Activated CD8-positive, alpha-beta memory T cell treated with anti-CD3 and anti-CD28 coated beads for 36 hours (primary cell): Measurements from ENCODE around the gene SERF2. TPM values are rescaled to one million over a fixed set of nuclear protein-coding genes. Genes with fewer than 3 reads are reported as not detected.
"Not testable (repeated sequence)": the region's sequence is repeated elsewhere in the genome, so short reads cannot be mapped to it uniquely, and the experiment has no call there.

Experiments
- CTCF ChIA-PET: fragments of 350-600 bp; sonication (Branson Sonifier 250); formaldehyde crosslinking; loops from one replicate; lab custom pipeline; 2021; ENCODE audit warnings: antibody characterized with exemption; lab: Charles Lee
- POLR2A ChIA-PET: fragments of 350-600 bp; sonication (Branson Sonifier 250); formaldehyde crosslinking; loops from one replicate; lab custom pipeline; 2021; ENCODE audit warnings: antibody characterized with exemption; lab: Charles Lee
- total RNA-seq, 2 experiments: library from RNA; stranded (reverse); gene quantifications; one replicate each; pipeline ENCODE4 v1.2.3, GENCODE V29; 2021

Gene SERF2
- total RNA-seq, 2 experiments from 2014 or later, result 653 to 655 TPM

- CTCF ChIA-PET, POLR2A ChIA-PET: not testable (repeated sequence)
These were observed 22.9 kb downstream of the SERF2 start for GRCh38 chr15:43815064-43815463.

DNA sequence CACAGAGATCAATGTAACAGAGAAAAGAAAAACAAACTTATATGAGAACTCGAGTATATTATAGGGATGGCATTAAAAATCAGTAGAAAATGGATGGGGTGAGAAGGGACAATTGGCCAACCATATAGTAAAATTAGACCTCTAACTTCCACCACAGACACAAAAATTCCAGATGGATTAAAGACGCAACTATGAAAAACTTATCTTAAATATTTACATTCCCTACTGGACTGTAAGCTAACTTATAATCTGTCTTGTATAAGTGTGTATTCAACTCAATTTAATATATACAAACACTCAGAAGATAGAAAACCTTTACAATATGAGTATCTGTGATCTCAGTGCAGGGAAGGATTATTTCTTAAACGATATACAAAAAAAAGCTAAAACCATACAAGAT, 29.4 kb downstream of the SERF2 start:
- ChIA-PET POLR2A (no interaction called here), CTCF (interaction anchor here (0.6 kb wide), 1 partner anchor 22 kb away, joined by 5 read pairs; no protein-coding TSS in a partner anchor)

GRCh38 chr15:43824302-43825246, 32.5 kb downstream of the SERF2 start, which contains the start of gene MFAP1:
Gene MFAP1, minus strand, starts transcription at chr15:43824690. Its CDS starts 121 bp downstream, at chr15:43824569.
- POLR2A ChIA-PET, result interaction anchor here (0.6 to 1.3 kb wide), 3 partner anchors 24 to 33 kb away, joined by 3 to 12 read pairs (median 4); partner anchors contain the start of genes HYPK, SERF2 and SERINC4
- CTCF ChIA-PET, result interaction anchor here (0.7 to 1.4 kb wide), 3 partner anchors 47 to 915 kb away, joined by 3 to 5 read pairs (median 4); partner anchors contain the start of gene ELL3

DNA sequence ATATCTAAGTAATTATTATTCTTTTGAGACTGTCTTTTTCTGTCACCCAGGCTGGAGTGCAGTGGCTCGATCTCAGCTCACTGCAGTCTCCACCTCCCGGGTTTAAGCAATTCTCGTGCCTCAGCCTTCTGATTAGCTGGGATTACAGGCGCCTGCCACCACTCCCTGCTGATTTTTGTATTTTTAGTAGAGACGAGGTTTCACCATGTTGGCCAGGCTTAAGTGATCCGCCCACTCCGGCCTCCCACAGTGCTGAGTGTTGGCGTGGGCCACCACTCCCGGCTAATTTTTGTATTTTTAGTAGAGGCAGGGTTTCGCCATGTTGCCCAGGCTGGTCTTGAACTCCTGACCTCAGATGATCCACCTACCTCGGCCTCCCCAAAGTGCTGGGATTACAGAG, 33.2 kb downstream of the SERF2 start:
- ChIA-PET CTCF (interaction anchor here (0.7 to 1.4 kb wide), 3 partner anchors 48 to 915 kb away, joined by 3 to 5 read pairs (median 4); partner anchors contain the start of gene ELL3), POLR2A (interaction anchor here (1.2 to 1.3 kb wide), 2 partner anchors 25 to 32 kb away, joined by 4 to 12 read pairs; partner anchors contain the start of genes HYPK and SERINC4)

- ChIA-PET CTCF (no interaction called here), POLR2A (interaction anchor here (0.6 kb wide), 1 partner anchor 78 kb away, joined by 4 read pairs; no protein-coding TSS in a partner anchor)
These were observed 33.9 kb downstream of the SERF2 start for GRCh38 chr15:43826029-43826507.

DNA sequence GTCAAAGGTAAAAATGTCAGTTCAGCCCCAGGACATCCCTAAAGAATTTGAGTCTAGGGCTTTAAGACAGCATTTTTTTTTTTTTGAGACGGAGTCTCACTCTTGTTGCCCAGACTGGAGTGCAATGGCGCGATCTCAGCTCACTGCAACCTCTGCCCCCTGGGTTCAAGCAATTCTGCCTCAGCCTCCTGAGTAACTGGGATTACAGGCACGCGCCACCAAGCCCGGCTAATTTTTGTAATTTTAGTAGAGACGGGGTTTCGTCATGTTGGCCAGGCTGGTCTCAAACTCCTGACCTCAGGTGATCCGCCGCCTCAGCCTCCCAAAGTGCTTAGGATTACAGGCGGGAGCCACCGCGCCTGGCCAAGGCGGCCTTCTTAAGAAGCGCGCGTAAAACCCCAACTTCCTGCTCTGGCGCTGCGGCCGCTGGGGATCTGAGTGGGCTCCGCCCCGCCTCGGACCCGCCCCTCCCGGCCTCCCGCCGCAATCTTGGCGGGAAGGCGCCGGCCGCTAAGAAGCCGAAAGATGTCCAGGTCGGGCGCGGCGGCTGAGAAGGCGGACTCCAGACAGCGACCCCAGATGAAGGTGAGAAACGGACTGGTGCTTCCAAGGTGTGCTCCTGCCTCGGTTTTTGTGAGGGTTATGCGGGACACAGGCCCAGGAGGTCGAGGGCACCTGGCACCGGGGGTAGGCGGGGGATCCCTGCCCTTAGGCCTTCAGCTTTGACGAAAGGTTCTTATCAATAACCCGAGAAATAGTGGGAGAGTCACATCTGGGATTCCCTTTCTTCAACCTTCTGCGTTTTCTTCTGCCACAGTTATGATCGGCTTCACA, 34.6 kb downstream of the SERF2 start, which contains the start of gene WDR76:
TSS of gene WDR76 (plus strand) at position 495 of the 834 bp plus-strand sequence. CDS start at position 526, 31 bp downstream.
- ChIA-PET CTCF (interaction anchor here (0.6 to 0.8 kb wide), 2 partner anchors 49 to 77 kb away, joined by 3 read pairs; partner anchors contain the start of gene ELL3), POLR2A (interaction anchor here (1.5 kb wide), 1 partner anchor 50 kb away, joined by 3 read pairs; the partner anchor contains the start of gene ELL3)

GRCh38 chr15:43828061-43828657, 36.0 kb downstream of the SERF2 start:
- POLR2A ChIA-PET, result interaction anchor here (1.3 to 1.5 kb wide), 2 partner anchors 35 to 52 kb away, joined by 3 to 5 read pairs; partner anchors contain the start of gene ELL3
- CTCF ChIA-PET, result interaction anchor here (0.6 kb wide), 1 partner anchor 77 kb away, joined by 3 read pairs; no protein-coding TSS in a partner anchor

DNA sequence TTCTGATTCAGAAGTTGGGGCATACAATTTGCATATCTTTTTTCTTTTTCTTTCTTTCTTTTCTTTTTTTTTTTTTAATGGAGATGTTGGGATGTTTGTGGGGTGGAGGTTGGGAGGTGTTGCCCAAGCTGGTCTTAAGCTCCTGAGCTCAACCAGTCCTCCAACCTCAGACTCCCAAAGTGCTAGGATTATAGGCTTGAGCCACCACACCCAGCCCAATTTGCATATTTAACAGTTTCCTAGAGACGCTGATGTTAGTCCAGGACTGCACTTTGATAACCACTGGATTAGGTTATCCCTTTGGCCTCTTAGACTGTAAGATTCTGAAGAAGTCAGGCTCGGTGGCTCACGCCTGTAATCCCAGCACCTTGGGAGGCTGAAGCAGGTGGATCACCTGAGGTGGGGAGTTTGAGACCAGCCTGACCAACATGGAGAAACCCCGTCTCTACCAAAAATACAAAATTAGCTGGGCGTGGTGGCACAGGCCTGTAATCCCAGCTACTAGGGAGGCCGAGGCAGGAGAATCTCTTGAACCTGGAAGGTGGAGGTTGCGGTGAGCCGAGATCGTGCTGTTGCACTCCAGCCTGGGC, 37.9 kb downstream of the SERF2 start:
- POLR2A ChIA-PET, result interaction anchor here (0.6 to 1.0 kb wide), 3 partner anchors 41 to 54 kb away, joined by 4 to 6 read pairs (median 4); partner anchors contain the start of gene ELL3
- CTCF ChIA-PET, result interaction anchor here (0.6 kb wide), 1 partner anchor 20 kb away, joined by 3 read pairs; no protein-coding TSS in a partner anchor

GRCh38 chr15:43830691-43831275, 38.7 kb downstream of the SERF2 start:
- POLR2A ChIA-PET, result interaction anchor here (1.0 kb wide), 1 partner anchor 54 kb away, joined by 4 read pairs; the partner anchor contains the start of gene ELL3
- CTCF ChIA-PET, result not testable (repeated sequence)

GRCh38 chr15:43831519-43832052, 39.5 kb downstream of the SERF2 start:
- CTCF ChIA-PET, POLR2A ChIA-PET: not testable (repeated sequence)

GRCh38 chr15:43832485-43832884, 40.4 kb downstream of the SERF2 start:
- CTCF ChIA-PET, result interaction anchor here (0.7 to 1.2 kb wide), 2 partner anchors 11 to 64 kb away, joined by 3 read pairs; no protein-coding TSS in a partner anchor
- POLR2A ChIA-PET, result not testable (repeated sequence)

DNA sequence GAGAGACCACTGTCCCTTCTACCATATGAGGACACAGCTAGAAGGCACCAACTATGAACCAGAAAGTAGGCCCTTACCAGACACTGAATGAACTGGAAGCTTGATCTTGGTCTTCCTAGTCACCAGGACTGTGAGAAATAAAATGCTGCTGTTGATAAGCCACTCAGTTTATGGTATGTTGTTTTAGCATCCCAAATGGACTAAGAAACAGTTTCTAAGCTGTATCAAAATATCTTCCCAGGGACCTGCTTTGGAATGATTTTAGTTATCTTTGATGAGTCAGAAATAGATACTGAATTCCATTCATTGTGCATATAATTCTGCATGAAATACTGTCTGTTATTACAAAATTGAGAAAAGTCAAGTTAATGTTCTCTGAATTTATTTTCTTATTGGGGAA, 53.3 kb downstream of the SERF2 start:
- ChIA-PET CTCF (no interaction called here), POLR2A (no interaction called here)

Other genes starting within 250 kb of the SERF2 start
- gene PPIP5K1, start 202.1 kb upstream of the SERF2 start, total RNA-seq, result 10 to 100 TPM; 25.7 to 30.6 TPM
- gene CKMT1B, start 198.3 kb upstream of the SERF2 start, total RNA-seq, result under 1 TPM; 0.25 to 0.27 TPM
- under 1 TPM; 0.17 to 0.19 TPM for gene STRC, start 173.5 kb upstream of the SERF2 start, total RNA-seq
- gene CATSPER2, start 143.5 kb upstream of the SERF2 start, total RNA-seq, result 1 to 10 TPM in 1 of 2 experiments, under 1 TPM in 1; 0.51 to 1.2 TPM
- not detected for gene CKMT1A, start 98.5 kb upstream of the SERF2 start, total RNA-seq
- gene PDIA3, start 45.9 kb upstream of the SERF2 start, total RNA-seq, result 100 to 1,000 TPM; 359 to 362 TPM
- gene ELL3, start 15.4 kb upstream of the SERF2 start, total RNA-seq, result under 1 TPM; 0.23 to 0.46 TPM
- under 1 TPM; 0.10 to 0.11 TPM for gene SERINC4, start 7.9 kb downstream of the SERF2 start, total RNA-seq
- 10 to 100 TPM; 19.3 to 21.8 TPM for gene HYPK, start 8.3 kb downstream of the SERF2 start, total RNA-seq
- gene MFAP1, start 32.4 kb downstream of the SERF2 start, total RNA-seq, result 10 to 100 TPM; 51.2 to 54.1 TPM
- gene WDR76, start 34.7 kb downstream of the SERF2 start, total RNA-seq, result 10 to 100 TPM; 81.5 to 83.0 TPM